Erythroblast (primary cell): ENCODE results near the gene PTPRN2.

ENCODE experiments used
- GATA1 ChIP-seq: IDR thresholded peaks from 2 replicates; pipeline ENCODE4 v1.6.1; 2011; ENCODE audit warnings: low read depth, mild to moderate bottlenecking, control low read depth, low read length, moderate library complexity
- POLR2A ChIP-seq: IDR thresholded peaks from 2 replicates; pipeline ENCODE4 v1.6.1; 2011; ENCODE audit warnings: mild to moderate bottlenecking, low read length

- TF ChIP-seq POLR2A = no peak
- TF ChIP-seq GATA1 = no peak
Measured at GRCh38 chr7:158270106-158270775, 317.4 kb downstream of the PTPRN2 start.
